NCI-H1694 (cell line): Measurements from ENCODE around the gene FRS2.

Experiments used
- DNase-seq: peaks from one replicate; lab custom pipeline; 2025; lab: John Stamatoyannopoulos, UW

FRS2 gene

DNA sequence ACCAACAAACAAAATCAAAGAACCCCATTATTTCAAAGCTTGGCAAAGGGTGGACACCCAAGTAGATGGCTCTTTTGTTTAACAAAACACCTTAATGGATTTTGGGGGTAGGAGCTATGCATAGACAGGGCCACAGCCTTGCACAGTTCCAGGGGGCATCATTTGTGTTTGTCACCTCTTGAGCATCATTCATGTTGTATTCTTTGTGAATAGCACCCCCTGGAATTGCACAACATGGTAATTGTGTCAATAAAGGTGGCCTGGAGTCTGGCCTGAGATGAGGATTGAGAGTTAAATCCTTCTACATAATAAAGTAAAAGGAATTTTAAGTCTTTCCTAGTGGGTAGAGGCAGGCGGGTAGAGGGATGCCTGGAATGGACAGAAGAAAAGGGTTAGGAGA is 3.3 kb upstream of the FRS2 start:
- DNase-seq, result no peak

GRCh38 chr12:69467366-69467765 is 2.8 kb upstream of the FRS2 start:
- DNase-seq, result no peak

GRCh38 chr12:69468237-69469026 is 1.8 kb upstream of the FRS2 start:
- DNase-seq, result no peak

- DNase-seq, result no peak
Observed at GRCh38 chr12:69469854-69470188, 367 bp upstream of the FRS2 start.

- DNase-seq, result no peak
Observed at GRCh38 chr12:69471076-69471430, 865 bp downstream of the FRS2 start.

DNA sequence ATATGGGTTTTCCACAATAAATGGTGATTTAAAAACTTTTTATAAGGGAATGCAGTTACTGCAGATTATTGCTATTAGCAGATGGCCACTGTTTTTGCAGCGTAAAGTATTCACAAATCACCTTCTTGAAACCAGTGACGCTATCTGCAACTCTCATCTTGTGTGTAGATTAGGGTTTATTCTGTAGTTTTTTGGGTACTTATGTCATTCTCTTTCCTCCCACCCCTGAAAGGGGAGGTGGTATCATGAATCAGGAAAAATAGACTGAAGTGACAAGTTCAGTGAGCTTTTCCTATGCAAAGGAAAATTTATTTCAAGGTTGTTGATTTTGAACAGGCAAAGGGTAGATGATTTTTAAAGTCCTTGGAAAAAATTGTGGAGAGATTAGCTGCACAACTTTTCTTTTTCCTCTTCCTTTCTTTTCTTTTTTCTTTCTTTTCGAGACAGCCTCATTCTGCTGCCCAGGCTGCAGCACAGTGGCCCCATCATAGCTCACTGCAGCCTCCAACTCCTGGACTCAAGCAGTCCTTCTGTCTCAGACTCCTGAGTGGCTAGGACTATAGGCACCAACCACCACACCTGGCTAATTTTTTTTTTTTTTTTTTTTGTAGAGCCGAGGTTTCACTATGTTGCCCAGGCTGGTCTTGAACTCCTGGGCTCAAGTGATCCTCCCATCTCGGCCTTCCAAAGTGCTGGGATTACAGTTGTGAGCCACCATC is 1.6 kb downstream of the FRS2 start:
- no peak for DNase-seq

GRCh38 chr12:69473262-69473661 is 3.1 kb downstream of the FRS2 start:
- DNase-seq, result no peak

DNA sequence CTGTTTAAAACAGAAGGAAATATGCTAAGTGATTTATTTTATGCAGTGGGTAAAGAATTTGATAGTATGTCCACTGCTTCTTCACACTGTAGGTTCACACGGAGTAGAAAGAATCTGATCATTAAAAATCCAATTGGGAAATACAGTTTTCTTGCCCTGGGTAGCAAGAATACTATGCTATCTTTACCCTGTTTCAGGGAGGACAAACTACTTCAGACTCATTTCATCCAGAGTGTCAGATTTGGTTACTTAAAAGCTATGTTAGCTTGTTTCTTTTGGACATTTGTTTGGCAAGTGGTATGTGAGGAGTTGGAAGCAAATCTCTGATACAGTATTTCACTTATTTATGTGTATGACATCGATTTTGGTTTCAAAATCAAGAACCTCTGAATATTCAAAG is 4.3 kb downstream of the FRS2 start:
- DNase-seq, result no peak

GRCh38 chr12:69475237-69475975 is 5.2 kb downstream of the FRS2 start:
- DNase-seq, result no peak

GRCh38 chr12:69476276-69477017 is 6.3 kb downstream of the FRS2 start:
- no peak for DNase-seq

DNA sequence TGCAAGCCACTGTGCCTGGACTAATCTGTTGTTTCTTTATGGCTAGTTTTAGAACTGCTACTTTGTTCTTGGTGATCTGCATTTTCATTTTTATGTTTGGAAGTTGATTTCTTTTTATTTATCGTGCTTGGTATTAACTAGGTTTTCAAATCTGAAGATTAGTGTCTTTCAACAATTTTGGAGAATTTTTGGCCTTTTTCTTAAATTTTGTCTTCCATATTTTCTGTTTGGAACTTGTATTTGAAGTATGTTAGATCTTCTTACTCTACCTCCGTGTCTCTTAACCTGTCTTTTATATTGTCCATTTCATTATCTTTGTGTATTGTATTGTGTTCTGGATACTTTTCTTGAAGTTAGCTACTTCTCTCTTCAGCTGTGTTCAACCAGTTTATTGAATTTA is 9.5 kb downstream of the FRS2 start:
- DNase-seq, result no peak

DNA sequence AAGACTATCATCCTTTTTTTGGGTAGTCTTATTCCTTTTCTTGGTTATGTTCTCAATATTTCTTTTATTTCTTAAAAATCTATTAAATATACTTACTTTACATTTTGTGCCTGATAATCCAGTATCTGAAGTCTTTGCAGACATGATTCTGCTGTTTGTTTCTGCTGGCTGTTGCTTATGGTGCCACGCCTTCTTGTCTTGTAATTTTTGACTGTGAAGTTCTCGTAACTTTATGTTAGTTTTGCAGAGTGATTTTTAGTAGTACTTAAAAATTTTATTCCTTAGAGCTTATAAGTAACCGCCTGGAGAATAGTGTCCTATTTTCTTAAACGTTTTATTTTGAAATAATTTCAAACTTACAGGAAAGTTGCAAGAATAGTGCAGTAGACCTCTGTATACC is 10.5 kb downstream of the FRS2 start:
- no peak for DNase-seq

DNA sequence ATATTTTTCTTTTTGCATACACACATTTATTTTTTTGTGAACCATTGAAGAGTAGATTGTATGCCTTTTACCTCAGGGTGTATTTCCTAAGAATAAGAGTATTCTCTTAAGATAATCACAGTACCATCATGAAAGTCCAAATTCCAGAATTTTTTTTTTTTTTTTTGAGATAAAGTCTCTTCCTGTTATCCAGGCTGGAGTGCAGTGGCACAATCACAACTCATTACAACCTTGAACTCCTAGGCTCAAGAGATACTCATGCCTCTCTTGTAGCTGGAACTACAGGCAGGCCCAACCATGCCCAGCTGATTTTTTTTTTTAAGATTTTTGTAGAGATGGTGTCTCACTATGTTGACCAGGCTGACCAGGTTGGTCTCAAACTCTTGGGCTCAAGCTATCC is 10.9 kb downstream of the FRS2 start:
- DNase-seq, result no peak

GRCh38 chr12:69483700-69484099 is 13.5 kb downstream of the FRS2 start:
- no peak for DNase-seq

- no peak for DNase-seq
Observed at GRCh38 chr12:69484428-69484827, 14.2 kb downstream of the FRS2 start.

GRCh38 chr12:69490920-69491643 is 20.9 kb downstream of the FRS2 start:
- no peak for DNase-seq

DNA sequence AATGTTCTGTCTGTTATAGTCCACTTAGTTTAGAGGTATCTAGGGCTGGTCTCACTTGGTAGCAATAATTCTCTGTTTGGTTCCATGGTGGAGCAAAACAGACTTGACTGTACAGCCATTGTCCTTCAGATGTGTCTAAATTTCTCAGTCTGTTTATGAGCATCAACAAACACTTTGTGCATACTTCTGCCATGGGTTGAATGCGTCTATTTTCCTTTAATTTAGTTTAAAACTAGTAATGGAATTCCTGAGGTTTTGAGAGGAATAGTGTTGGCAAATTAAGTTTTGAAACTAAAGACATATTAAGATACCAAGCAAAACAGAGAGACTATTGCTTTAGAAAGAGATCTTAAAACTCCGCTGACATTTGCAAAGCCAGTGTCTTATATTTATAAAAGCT is 22.6 kb downstream of the FRS2 start:
- no peak for DNase-seq

- no peak for DNase-seq
Observed at GRCh38 chr12:69495071-69495470, 24.9 kb downstream of the FRS2 start.

- DNase-seq, result no peak
Observed at GRCh38 chr12:69497308-69498026, 27.3 kb downstream of the FRS2 start.

GRCh38 chr12:69500631-69501030 is 30.4 kb downstream of the FRS2 start:
- DNase-seq, result no peak
